Testis (tissue), 2 donors: ENCODE results near the gene AP2B1.

Source experiments
- CTCF ChIP-seq, 3 experiments: fragments of 450-650 bp in 2 of 3; fragments of 200-600 bp in 1 of 3; sonication (generic) in 1 of 3; IDR thresholded peaks; one replicate each; pipeline ENCODE4 v1.5.1; 2016 to 2019; ENCODE audit warnings: antibody characterized with exemption in 3 of 3, mild to moderate bottlenecking in 2 of 3, moderate library complexity in 1 of 3
- POLR2A ChIP-seq: fragments of 450-650 bp; IDR thresholded peaks from one replicate; pipeline ENCODE4 v1.6.1; 2017; ENCODE audit warnings: antibody characterized with exemption, mild to moderate bottlenecking, moderate library complexity

GRCh38 chr17:35668802-35669201 is 81.7 kb downstream of the AP2B1 start:
- TF ChIP-seq CTCF (IDR thresholded peaks at IDR 0.05) (no peak), POLR2A (no peak)
